HG03521 (cell line): ENCODE measurements around the gene AKAP8L.
A peak's percentile ranks its signal among the peaks of the same experiment; 100 is the strongest.
"Not testable (repeated sequence)": the region's sequence is repeated elsewhere in the genome, so short reads cannot be mapped to it uniquely, and the experiment has no call there.

Experiments used
- ATAC-seq: cut with Tn5 transposase; IDR thresholded peaks from one replicate; pipeline ENCODE4 v1.9.1; 2021; ENCODE audit warnings: mild to moderate bottlenecking, moderate library complexity; ENCODE audit not compliant: unreplicated experiment

AKAP8L gene

GRCh38 chr19:15358918-15359317 is 59.9 kb downstream of the AKAP8L start:
- no peak for ATAC-seq

DNA sequence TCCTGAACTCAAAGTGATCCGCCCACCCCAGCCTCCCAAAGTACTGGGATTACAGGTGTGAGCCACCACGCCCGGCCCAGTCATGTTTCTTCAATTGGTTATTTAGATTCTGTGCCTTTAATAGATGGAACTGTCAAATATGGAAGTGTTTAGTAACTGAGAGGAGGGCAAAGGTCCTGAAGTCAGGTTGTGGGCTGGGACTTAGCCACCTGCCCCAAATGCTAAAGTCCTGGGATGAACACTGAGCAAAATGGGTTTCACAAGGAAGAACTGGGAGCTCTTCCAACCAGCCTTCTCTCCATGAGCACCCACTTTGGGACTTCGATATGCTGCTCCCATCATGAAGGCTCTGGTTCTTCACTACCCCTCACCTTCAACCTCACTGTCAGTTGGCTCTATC is 60.9 kb downstream of the AKAP8L start:
- ATAC-seq = no peak

DNA sequence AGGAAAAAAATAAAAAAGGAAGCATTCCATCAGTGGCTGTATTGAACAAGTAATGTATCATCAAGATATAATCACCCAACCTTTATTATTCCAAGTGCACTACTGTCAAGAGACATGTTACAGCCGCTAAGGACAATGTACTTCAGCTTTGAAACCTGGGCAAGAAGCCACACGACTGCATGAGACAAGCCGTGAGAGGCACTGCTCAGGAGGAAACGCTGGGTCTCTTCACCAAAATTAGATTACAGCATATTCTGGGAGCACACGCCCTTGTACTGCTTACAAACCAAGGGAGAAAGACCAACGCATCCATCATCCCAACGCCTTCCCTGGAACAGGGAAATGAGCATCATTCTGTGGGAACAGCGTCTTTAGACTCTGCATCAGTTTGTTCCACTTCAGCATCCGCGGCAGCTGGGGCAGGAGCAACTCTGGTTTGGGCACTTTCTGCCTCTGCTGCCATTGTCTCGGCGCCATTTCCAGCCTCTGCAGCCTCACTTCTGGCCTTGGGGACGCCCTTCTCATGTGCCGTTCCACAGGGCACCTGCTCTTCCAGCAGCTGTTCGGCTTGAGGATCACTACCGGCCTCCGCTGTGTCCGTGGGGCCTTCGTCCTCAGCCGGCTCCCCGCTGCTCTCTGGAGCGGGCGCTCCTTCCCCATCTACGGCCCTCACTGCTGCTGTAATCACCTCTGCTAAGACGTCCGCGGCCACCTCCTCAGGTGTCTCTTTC is 64.1 kb downstream of the AKAP8L start:
- ATAC-seq = no peak

- ATAC-seq = no peak
Observed at GRCh38 chr19:15353908-15354307, 64.9 kb downstream of the AKAP8L start.

- ATAC-seq = not testable (repeated sequence)
Observed at GRCh38 chr19:15352535-15352934, 66.3 kb downstream of the AKAP8L start.

DNA sequence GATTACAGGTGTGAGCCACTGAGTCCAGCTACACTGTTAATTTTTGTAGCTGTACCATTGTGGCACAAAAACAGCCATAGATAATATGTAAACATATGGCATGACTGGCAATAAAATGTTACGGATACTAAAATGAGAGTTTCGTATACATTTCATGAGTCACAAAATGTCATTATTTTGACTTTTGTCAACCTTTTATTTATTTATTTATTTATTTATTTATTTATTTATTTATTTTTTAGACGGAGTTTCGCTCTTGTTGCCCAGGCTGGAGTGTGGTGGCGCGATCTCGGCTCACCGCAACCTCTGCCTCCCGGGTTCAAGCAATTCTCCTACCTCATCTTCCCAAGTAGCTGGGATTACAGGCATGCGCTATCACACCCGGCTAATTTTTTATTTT is 77.5 kb downstream of the AKAP8L start:
- not testable (repeated sequence) for ATAC-seq

DNA sequence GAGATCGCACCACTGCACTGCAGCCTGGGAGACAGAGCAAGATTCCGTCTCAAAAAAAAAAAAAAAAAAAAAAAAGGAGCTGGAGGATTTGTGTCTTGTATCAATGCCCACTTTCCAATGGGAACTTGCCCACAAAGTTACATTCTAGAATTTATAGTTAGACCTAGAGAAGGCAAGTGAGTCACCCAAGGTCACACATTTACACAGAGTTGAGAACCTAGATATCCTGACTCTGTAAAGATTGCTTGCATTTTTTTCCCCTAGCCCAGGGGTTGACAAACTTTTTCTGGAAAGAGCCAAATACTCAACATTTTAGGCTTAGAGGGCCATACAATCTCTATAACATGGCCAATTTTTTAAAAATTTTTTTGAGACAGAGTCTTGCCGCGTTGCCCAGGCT is 78.7 kb downstream of the AKAP8L start:
- no peak for ATAC-seq

- no peak for ATAC-seq
Observed at GRCh38 chr19:15337202-15337601, 81.6 kb downstream of the AKAP8L start.

DNA sequence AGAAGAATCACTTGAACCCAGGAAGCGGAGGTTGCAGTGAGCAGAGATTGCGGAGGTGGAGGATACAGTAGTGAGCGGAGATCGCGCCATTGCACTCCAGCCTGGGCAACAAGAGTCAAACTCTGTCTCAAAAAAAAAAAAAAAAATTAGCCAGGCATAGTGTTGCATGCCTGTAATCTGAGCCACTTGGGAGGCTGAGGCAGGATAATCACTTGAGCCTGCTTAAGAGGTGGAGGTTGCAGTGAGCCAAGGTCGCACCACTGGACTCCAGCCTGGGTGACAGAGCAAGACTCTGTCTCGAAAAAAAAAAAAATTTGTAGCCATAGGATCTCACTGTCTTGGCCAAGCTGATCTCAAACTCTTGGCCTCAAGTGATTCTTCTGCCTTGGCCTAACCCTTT is 82.8 kb downstream of the AKAP8L start:
- not testable (repeated sequence) for ATAC-seq

- peak; percentile 54 for ATAC-seq
Observed at GRCh38 chr19:15332311-15332996, 86.3 kb downstream of the AKAP8L start, which contains the start of gene BRD4. TSS of gene BRD4 (minus strand) at chr19:15332539. CDS start at chr19:15273099, 59,440 bp downstream.

GRCh38 chr19:15331419-15332310 is 87.1 kb downstream of the AKAP8L start:
- ATAC-seq = peak; percentile 31

- ATAC-seq = no peak
Observed at GRCh38 chr19:15330801-15331418, 87.9 kb downstream of the AKAP8L start.
